ENCODE results near the gene LACRT.
A peak's percentile ranks its signal among the peaks of the same experiment; 100 is the strongest.

The LACRT gene

GRCh38 chr12:54631988-54632728 lies 2.5 kb downstream of the LACRT start:
- no peak for DNase-seq

- no peak for DNase-seq
These were observed 3.1 kb downstream of the LACRT start for GRCh38 chr12:54631551-54631950.

GRCh38 chr12:54629925-54630324 lies 4.8 kb downstream of the LACRT start:
- DNase-seq: no peak

GRCh38 chr12:54628186-54628846 lies 6.4 kb downstream of the LACRT start:
- no peak for DNase-seq

- no peak for DNase-seq
These were observed 7.4 kb downstream of the LACRT start for GRCh38 chr12:54627304-54627703.

- no peak for DNase-seq
These were observed 9.1 kb downstream of the LACRT start for GRCh38 chr12:54625598-54625997.

- no peak for DNase-seq
These were observed 10.1 kb downstream of the LACRT start for GRCh38 chr12:54624315-54625279.

GRCh38 chr12:54622463-54623183 lies 12.1 kb downstream of the LACRT start:
- DNase-seq: no peak

GRCh38 chr12:54616933-54617680 lies 17.6 kb downstream of the LACRT start:
- peak in 1 of 14 donors; percentile 63 for DNase-seq

- DNase-seq: peak in 1 of 14 donors; percentile 53
These were observed 22.4 kb downstream of the LACRT start for GRCh38 chr12:54612225-54612750.

- no peak for DNase-seq
These were observed 23.0 kb downstream of the LACRT start for GRCh38 chr12:54611715-54612149.

GRCh38 chr12:54608769-54609168 lies 25.9 kb downstream of the LACRT start:
- no peak for DNase-seq

GRCh38 chr12:54608156-54608555 lies 26.5 kb downstream of the LACRT start:
- peak in 1 of 14 donors; percentile 42 for DNase-seq

GRCh38 chr12:54606556-54606955 lies 28.1 kb downstream of the LACRT start:
- DNase-seq: no peak

- DNase-seq: no peak
These were observed 29.3 kb downstream of the LACRT start for GRCh38 chr12:54605138-54605970.

GRCh38 chr12:54604436-54604835 lies 30.3 kb downstream of the LACRT start:
- DNase-seq: no peak

GRCh38 chr12:54603872-54604271 lies 30.8 kb downstream of the LACRT start:
- no peak for DNase-seq

- peak in 6 of 14 donors; percentile 7 to 31 (median 22) for DNase-seq
These were observed 31.4 kb downstream of the LACRT start for GRCh38 chr12:54603173-54603814.

- DNase-seq: no peak
These were observed 32.0 kb downstream of the LACRT start for GRCh38 chr12:54602661-54603060.

GRCh38 chr12:54601841-54602240 lies 32.9 kb downstream of the LACRT start:
- peak in 1 of 14 donors; percentile 7 for DNase-seq

Measured in C1 segment of cervical spinal cord (tissue), 14 donors.